Stimulated activated naive CD8-positive, alpha-beta T cell treated with anti-CD3 and anti-CD28 coated beads, Interleukin-15, Interleukin-2, amounts not matched to agents 100 ng/mL and 50 ng/mL, for 24 hours (primary cell): Measurements from ENCODE around the gene ACTL7A.

Source experiments
- H3K27ac Mint-ChIP-seq: one replicate; pipeline ENCODE4 v1.8.0; 2021; ENCODE audit warnings: mild to moderate bottlenecking, mixed read lengths
- H3K27me3 Mint-ChIP-seq: one replicate; pipeline ENCODE4 v1.8.0; 2021; ENCODE audit warnings: mixed read lengths
- H3K36me3 Mint-ChIP-seq: one replicate; pipeline ENCODE4 v1.8.0; 2021; ENCODE audit warnings: low read depth, mixed read lengths
- H3K4me1 Mint-ChIP-seq: one replicate; pipeline ENCODE4 v1.8.0; 2021; ENCODE audit warnings: low read depth, mixed read lengths
- H3K4me3 Mint-ChIP-seq: one replicate; pipeline ENCODE4 v1.8.0; 2021; ENCODE audit warnings: mild to moderate bottlenecking, mixed read lengths
- H3K9me3 Mint-ChIP-seq: one replicate; pipeline ENCODE4 v1.8.0; 2021; ENCODE audit warnings: mixed read lengths

ACTL7A gene

GRCh38 chr9:108857572-108857971 is 4.5 kb upstream of the ACTL7A start:
- H3K27ac Mint-ChIP-seq, result no peak overlapping the region
- H3K4me3 Mint-ChIP-seq, result no peak overlapping the region
- peaks cover 6% of the 10 kb centered on the region for H3K4me1 Mint-ChIP-seq
- no peaks in the 10 kb centered on the region for H3K27me3 Mint-ChIP-seq
- H3K36me3 Mint-ChIP-seq, result no peaks in the 10 kb centered on the region
- no peaks in the 10 kb centered on the region for H3K9me3 Mint-ChIP-seq

- Mint-ChIP-seq H3K27me3 (no peaks in the 10 kb centered on the region), H3K9me3 (no peaks in the 10 kb centered on the region), H3K27ac (peak overlapping the region; percentile 43), H3K36me3 (no peaks in the 10 kb centered on the region), H3K4me3 (no peak overlapping the region), H3K4me1 (peaks cover 6% of the 10 kb centered on the region)
These were observed 2.5 kb upstream of the ACTL7A start for GRCh38 chr9:108859459-108860114.

GRCh38 chr9:108860354-108860753 is 1.7 kb upstream of the ACTL7A start:
- Mint-ChIP-seq H3K4me1 (peaks cover 6% of the 10 kb centered on the region), H3K4me3 (no peak overlapping the region), H3K36me3 (no peaks in the 10 kb centered on the region), H3K9me3 (no peaks in the 10 kb centered on the region), H3K27me3 (no peaks in the 10 kb centered on the region), H3K27ac (no peak overlapping the region)

GRCh38 chr9:108860764-108861163 is 1.3 kb upstream of the ACTL7A start:
- Mint-ChIP-seq H3K27me3 (no peaks in the 10 kb centered on the region), H3K36me3 (no peaks in the 10 kb centered on the region), H3K4me1 (peaks cover 6% of the 10 kb centered on the region), H3K27ac (no peak overlapping the region), H3K9me3 (no peaks in the 10 kb centered on the region), H3K4me3 (no peak overlapping the region)

- H3K27me3 Mint-ChIP-seq, result no peaks in the 10 kb centered on the region
- no peak overlapping the region for H3K4me3 Mint-ChIP-seq
- peak overlapping the region; percentile 46 for H3K27ac Mint-ChIP-seq
- no peaks in the 10 kb centered on the region for H3K36me3 Mint-ChIP-seq
- H3K4me1 Mint-ChIP-seq, result peaks cover 6% of the 10 kb centered on the region
- H3K9me3 Mint-ChIP-seq, result no peaks in the 10 kb centered on the region
These were observed 602 bp upstream of the ACTL7A start for GRCh38 chr9:108861464-108861863.

GRCh38 chr9:108863891-108864290 is 1.8 kb downstream of the ACTL7A start:
- Mint-ChIP-seq H3K27me3 (no peaks in the 10 kb centered on the region), H3K36me3 (peaks cover 19% of the 10 kb centered on the region)

GRCh38 chr9:108864446-108864845 is 2.4 kb downstream of the ACTL7A start:
- Mint-ChIP-seq H3K9me3 (no peaks in the 10 kb centered on the region), H3K27me3 (no peaks in the 10 kb centered on the region), H3K36me3 (peaks cover 25% of the 10 kb centered on the region), H3K27ac (no peak overlapping the region), H3K4me1 (peaks cover 10% of the 10 kb centered on the region), H3K4me3 (no peak overlapping the region)

More at GRCh38 chr9:108863891-108864290, 1.8 kb downstream of the ACTL7A start:
- Mint-ChIP-seq H3K27ac (no peak overlapping the region), H3K4me3 (no peak overlapping the region), H3K4me1 (peaks cover 11% of the 10 kb centered on the region), H3K9me3 (no peaks in the 10 kb centered on the region)

- Mint-ChIP-seq H3K27ac (no peak overlapping the region), H3K27me3 (no peaks in the 10 kb centered on the region)
These were observed 3.0 kb downstream of the ACTL7A start for GRCh38 chr9:108865037-108865436.

GRCh38 chr9:108866001-108866420 is 3.9 kb downstream of the ACTL7A start:
- Mint-ChIP-seq H3K36me3 (peaks cover 37% of the 10 kb centered on the region), H3K4me1 (peaks cover 4% of the 10 kb centered on the region), H3K27ac (no peak overlapping the region), H3K9me3 (no peaks in the 10 kb centered on the region), H3K27me3 (no peaks in the 10 kb centered on the region), H3K4me3 (no peak overlapping the region)

More at GRCh38 chr9:108865037-108865436, 3.0 kb downstream of the ACTL7A start:
- peaks cover 4% of the 10 kb centered on the region for H3K4me1 Mint-ChIP-seq
- H3K4me3 Mint-ChIP-seq, result no peak overlapping the region
- peaks cover 28% of the 10 kb centered on the region for H3K36me3 Mint-ChIP-seq
- no peaks in the 10 kb centered on the region for H3K9me3 Mint-ChIP-seq

- Mint-ChIP-seq H3K27ac (no peak overlapping the region), H3K27me3 (no peaks in the 10 kb centered on the region), H3K4me3 (no peak overlapping the region), H3K36me3 (peaks cover 48% of the 10 kb centered on the region), H3K9me3 (peaks cover 4% of the 10 kb centered on the region), H3K4me1 (peaks cover 4% of the 10 kb centered on the region)
These were observed 5.0 kb downstream of the ACTL7A start for GRCh38 chr9:108867116-108867515.

- Mint-ChIP-seq H3K27me3 (no peaks in the 10 kb centered on the region), H3K27ac (no peak overlapping the region), H3K9me3 (peaks cover 4% of the 10 kb centered on the region), H3K4me3 (no peak overlapping the region), H3K4me1 (peaks cover 4% of the 10 kb centered on the region), H3K36me3 (peaks cover 53% of the 10 kb centered on the region)
These were observed 5.8 kb downstream of the ACTL7A start for GRCh38 chr9:108867829-108868228.

- Mint-ChIP-seq H3K4me1 (peaks cover 5% of the 10 kb centered on the region), H3K9me3 (peaks cover 4% of the 10 kb centered on the region), H3K4me3 (no peak overlapping the region), H3K36me3 (peaks cover 67% of the 10 kb centered on the region), H3K27me3 (no peaks in the 10 kb centered on the region), H3K27ac (no peak overlapping the region)
These were observed 7.1 kb downstream of the ACTL7A start for GRCh38 chr9:108869092-108869725.

GRCh38 chr9:108874058-108874788 is 12.2 kb downstream of the ACTL7A start:
- Mint-ChIP-seq H3K27me3 (no peaks in the 10 kb centered on the region), H3K4me3 (no peak overlapping the region), H3K9me3 (peaks cover 4% of the 10 kb centered on the region), H3K4me1 (peaks cover 4% of the 10 kb centered on the region), H3K27ac (no peak overlapping the region), H3K36me3 (peaks cover 87% of the 10 kb centered on the region)

- H3K27ac Mint-ChIP-seq, result no peak overlapping the region
- peaks cover 4% of the 10 kb centered on the region for H3K4me1 Mint-ChIP-seq
- H3K4me3 Mint-ChIP-seq, result no peak overlapping the region
- no peaks in the 10 kb centered on the region for H3K27me3 Mint-ChIP-seq
- peaks cover 89% of the 10 kb centered on the region for H3K36me3 Mint-ChIP-seq
- H3K9me3 Mint-ChIP-seq, result peaks cover 3% of the 10 kb centered on the region
These were observed 14.4 kb downstream of the ACTL7A start for GRCh38 chr9:108876425-108876824.

- H3K27me3 Mint-ChIP-seq, result no peaks in the 10 kb centered on the region
- H3K9me3 Mint-ChIP-seq, result no peaks in the 10 kb centered on the region
- no peak overlapping the region for H3K4me3 Mint-ChIP-seq
- peaks cover 88% of the 10 kb centered on the region for H3K36me3 Mint-ChIP-seq
- H3K27ac Mint-ChIP-seq, result no peak overlapping the region
- peaks cover 4% of the 10 kb centered on the region for H3K4me1 Mint-ChIP-seq
These were observed 15.5 kb downstream of the ACTL7A start for GRCh38 chr9:108877524-108877923.
